ENCODE data around the gene WNT4.

DNA sequence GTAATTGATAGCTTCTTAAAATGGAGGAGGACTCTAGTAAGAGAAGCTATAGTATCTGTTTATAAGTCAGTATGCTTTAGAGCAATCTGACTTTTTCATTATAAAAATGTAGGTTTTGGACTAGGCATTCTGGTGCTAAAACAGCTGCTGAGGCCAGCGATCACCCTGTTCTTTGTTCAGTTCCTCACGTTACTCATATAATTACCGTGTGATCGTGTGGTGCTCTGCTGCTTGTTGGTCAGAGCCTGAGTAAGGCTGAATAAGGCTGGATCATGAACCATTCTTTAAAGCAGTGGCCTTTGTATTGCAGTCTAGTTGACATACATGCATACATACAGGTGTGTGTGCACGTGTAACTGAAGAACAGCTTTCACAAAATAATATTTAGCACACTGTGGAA, 65.2 kb downstream of the WNT4 start:
- TF ChIP-seq, protein P1, sequence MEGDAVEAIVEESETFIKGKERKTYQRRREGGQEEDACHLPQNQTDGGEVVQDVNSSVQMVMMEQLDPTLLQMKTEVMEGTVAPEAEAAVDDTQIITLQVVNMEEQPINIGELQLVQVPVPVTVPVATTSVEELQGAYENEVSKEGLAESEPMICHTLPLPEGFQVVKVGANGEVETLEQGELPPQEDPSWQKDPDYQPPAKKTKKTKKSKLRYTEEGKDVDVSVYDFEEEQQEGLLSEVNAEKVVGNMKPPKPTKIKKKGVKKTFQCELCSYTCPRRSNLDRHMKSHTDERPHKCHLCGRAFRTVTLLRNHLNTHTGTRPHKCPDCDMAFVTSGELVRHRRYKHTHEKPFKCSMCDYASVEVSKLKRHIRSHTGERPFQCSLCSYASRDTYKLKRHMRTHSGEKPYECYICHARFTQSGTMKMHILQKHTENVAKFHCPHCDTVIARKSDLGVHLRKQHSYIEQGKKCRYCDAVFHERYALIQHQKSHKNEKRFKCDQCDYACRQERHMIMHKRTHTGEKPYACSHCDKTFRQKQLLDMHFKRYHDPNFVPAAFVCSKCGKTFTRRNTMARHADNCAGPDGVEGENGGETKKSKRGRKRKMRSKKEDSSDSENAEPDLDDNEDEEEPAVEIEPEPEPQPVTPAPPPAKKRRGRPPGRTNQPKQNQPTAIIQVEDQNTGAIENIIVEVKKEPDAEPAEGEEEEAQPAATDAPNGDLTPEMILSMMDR (IDR thresholded peaks at IDR 0.05) = no peak
- no peak for TF ChIP-seq POLR2A (IDR thresholded peaks at IDR 0.05)

All from Peyer's patch (tissue), 4 donors.